A673 (cell line): ENCODE data around the gene TTC7B. TPM values are rescaled to one million over a fixed set of nuclear protein-coding genes. Genes with fewer than 3 reads are reported as not detected.

ENCODE experiments used
- BruUV-seq: library from RNA; stranded (reverse); fragments of 400-500 nt; replicated peaks from 2 replicates; lab custom pipeline; 2021; lab: Mats Ljungman, UMichigan
- CTCF ChIA-PET: fragments of 300-600 bp; sonication (Branson Sonifier 250); formaldehyde crosslinking; loops from one replicate; lab custom pipeline; 2022; ENCODE audit warnings: antibody characterized with exemption; lab: Charles Lee
- POLR2A ChIA-PET: fragments of 300-600 bp; sonication (Branson Sonifier 250); formaldehyde crosslinking; loops from one replicate; lab custom pipeline; 2022; ENCODE audit warnings: antibody characterized with exemption; ENCODE audit not compliant: low non-redundant PET; lab: Charles Lee
- DNase-seq: peaks from one replicate; pipeline ENCODE4 v3.0.0-alpha.2; 2015; ENCODE audit warnings: low spot score
- H3K27ac ChIP-seq: fragments of 200-600 bp; sonication (generic); 2 replicates; pipeline ENCODE4 v1.5.1; 2016; ENCODE audit warnings: mixed run types, low read depth, mild to moderate bottlenecking, mixed read lengths, antibody characterized with exemption, low read length; ENCODE audit not compliant: poor library complexity, severe bottlenecking
- H3K27me3 ChIP-seq: fragments of 200-600 bp; sonication (generic); replicated peaks from 2 replicates; pipeline ENCODE4 v1.6.1; 2017; ENCODE audit warnings: mixed run types, low read depth, mild to moderate bottlenecking, mixed read lengths, antibody characterized with exemption, low read length; ENCODE audit not compliant: insufficient read depth, poor library complexity
- H3K36me3 ChIP-seq: fragments of 200-600 bp; sonication (generic); 2 replicates; pipeline ENCODE4 v1.6.1; 2016; ENCODE audit warnings: mixed run types, mild to moderate bottlenecking, mixed read lengths, antibody characterized with exemption, low read length; ENCODE audit not compliant: insufficient read depth, poor library complexity, severe bottlenecking
- H3K4me1 ChIP-seq: fragments of 200-600 bp; sonication (generic); 2 replicates; pipeline ENCODE4 v1.6.1; 2017; ENCODE audit warnings: mixed run types, mild to moderate bottlenecking, mixed read lengths, antibody characterized with exemption, low read length; ENCODE audit not compliant: insufficient read depth, poor library complexity, severe bottlenecking
- H3K4me3 ChIP-seq: fragments of 200-600 bp; sonication (generic); 2 replicates; pipeline ENCODE4 v1.5.1; 2016; ENCODE audit warnings: low read depth, mixed run types, mild to moderate bottlenecking, mixed read lengths, low read length; ENCODE audit not compliant: poor library complexity, severe bottlenecking
- H3K9me3 ChIP-seq: fragments of 200-600 bp; sonication (generic); 2 replicates; pipeline ENCODE4 v1.6.1; 2016; ENCODE audit warnings: mixed run types, low read depth, mild to moderate bottlenecking, mixed read lengths, antibody characterized with exemption, low read length; ENCODE audit not compliant: poor library complexity, severe bottlenecking
- EZH2 ChIP-seq: fragments of 200-600 bp; sonication (generic); IDR thresholded peaks from 2 replicates; pipeline ENCODE4 v1.6.1; 2017; ENCODE audit warnings: borderline replicate concordance, low read depth, mild to moderate bottlenecking, mixed read lengths, antibody characterized with exemption, low read length; ENCODE audit not compliant: poor library complexity, severe bottlenecking
- intact Hi-C: fragments of 100-400 bp; cut with micrococcal nuclease; formaldehyde crosslinking; loops from one replicate; pipeline ENCODE4 v1.10.0; 2022; ENCODE audit not compliant: unreplicated experiment
- total RNA-seq: library from RNA; stranded (reverse); gene quantifications from 2 replicates; pipeline ENCODE4 v1.2.3, GENCODE V29; 2021
- TF ChIP-seq, protein P1 (sequence below): fragments of 300-800, 200-600 bp; sonication (generic); conservative IDR thresholded peaks from 2 replicates; pipeline ENCODE4 v1.5.1; 2017; ENCODE audit warnings: low read depth, mild to moderate bottlenecking, antibody characterized with exemption, low read length, moderate library complexity, mixed read lengths

TTC7B gene
- total RNA-seq, 1 experiment from 2014 or later: 39.2 TPM

DNA sequence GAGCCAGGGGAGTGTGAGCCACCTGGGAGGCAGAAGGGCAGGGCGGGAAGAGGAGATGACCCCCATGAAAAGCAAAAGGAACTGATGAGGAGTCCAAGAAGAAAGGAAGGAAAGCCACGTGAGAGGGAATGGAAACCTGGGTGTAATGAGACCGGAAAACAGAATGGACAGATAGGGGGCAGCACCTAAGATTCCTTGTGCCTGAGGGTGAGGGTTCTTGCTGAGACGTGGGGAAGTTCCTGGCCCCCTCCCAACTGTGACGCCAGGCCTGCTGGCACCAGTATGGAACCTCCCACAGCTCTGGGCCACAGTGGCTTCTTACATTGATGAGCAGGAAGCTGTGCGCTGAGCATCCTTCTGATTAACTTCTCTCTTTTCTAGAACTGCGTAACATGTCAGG is 30.8 kb downstream of the TTC7B start:
- ChIA-PET POLR2A (no interaction called here), CTCF (interaction anchor here (1.1 kb wide), 1 partner anchor 27 kb away, joined by 4 read pairs; no protein-coding TSS in a partner anchor)
- DNase-seq: peak; percentile 76
- no peaks in the 10 kb centered on the region for H3K36me3 ChIP-seq
- BruUV-seq: no TSS peak
- H3K4me1 ChIP-seq: no peaks in the 10 kb centered on the region
- no peak overlapping the region for H3K27ac ChIP-seq
- no peaks in the 10 kb centered on the region for H3K9me3 ChIP-seq
- no peaks in the 10 kb centered on the region for H3K27me3 ChIP-seq
- intact Hi-C loops: no loop called here
- H3K4me3 ChIP-seq: no peak overlapping the region
- TF ChIP-seq, protein P1, sequence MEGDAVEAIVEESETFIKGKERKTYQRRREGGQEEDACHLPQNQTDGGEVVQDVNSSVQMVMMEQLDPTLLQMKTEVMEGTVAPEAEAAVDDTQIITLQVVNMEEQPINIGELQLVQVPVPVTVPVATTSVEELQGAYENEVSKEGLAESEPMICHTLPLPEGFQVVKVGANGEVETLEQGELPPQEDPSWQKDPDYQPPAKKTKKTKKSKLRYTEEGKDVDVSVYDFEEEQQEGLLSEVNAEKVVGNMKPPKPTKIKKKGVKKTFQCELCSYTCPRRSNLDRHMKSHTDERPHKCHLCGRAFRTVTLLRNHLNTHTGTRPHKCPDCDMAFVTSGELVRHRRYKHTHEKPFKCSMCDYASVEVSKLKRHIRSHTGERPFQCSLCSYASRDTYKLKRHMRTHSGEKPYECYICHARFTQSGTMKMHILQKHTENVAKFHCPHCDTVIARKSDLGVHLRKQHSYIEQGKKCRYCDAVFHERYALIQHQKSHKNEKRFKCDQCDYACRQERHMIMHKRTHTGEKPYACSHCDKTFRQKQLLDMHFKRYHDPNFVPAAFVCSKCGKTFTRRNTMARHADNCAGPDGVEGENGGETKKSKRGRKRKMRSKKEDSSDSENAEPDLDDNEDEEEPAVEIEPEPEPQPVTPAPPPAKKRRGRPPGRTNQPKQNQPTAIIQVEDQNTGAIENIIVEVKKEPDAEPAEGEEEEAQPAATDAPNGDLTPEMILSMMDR: peak; percentile 57
- no peak for TF ChIP-seq EZH2

DNA sequence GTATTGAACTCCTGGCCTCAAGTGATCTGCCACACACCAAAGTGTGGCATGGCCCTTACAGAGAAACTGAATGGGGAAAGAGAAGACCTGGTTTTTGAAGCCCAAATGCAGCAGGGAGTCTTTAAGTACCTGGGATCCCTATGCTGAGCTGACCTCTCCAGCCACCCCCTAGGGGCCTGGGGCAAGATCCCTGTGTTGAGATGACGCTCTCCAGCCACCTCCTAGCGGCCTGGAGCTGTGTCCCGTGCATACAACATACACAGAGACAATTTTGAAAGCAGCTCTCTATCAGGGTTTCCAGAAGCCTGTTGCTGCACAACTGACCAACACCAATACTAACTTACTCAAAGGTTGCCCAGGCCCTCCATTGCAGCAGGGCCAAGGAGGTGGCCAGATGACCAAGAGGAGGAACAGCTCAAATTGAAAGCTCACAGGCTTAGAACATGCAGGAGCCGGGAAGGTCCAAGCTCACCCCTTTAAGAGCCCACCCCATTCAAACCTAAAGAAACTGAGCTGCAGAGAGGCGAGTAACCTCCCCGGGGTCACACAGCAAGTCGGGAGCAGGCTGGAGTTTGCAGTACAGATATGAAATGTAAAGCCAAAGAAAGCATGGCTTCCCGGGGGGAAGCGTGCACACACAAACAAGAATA is 31.5 kb downstream of the TTC7B start:
- no peak for DNase-seq
- ChIA-PET POLR2A (interaction anchor here (0.7 kb wide), 1 partner anchor 376 kb away, joined by 3 read pairs; no protein-coding TSS in a partner anchor), CTCF (no interaction called here)
- TF ChIP-seq, protein P1: no peak
- no peak for TF ChIP-seq EZH2
- Histone ChIP-seq H3K4me3 (no peak overlapping the region), H3K27ac (no peak overlapping the region), H3K9me3 (no peaks in the 10 kb centered on the region), H3K36me3 (no peaks in the 10 kb centered on the region), H3K27me3 (no peaks in the 10 kb centered on the region), H3K4me1 (no peaks in the 10 kb centered on the region)
- intact Hi-C loops: no loop called here
- no TSS peak for BruUV-seq

DNA sequence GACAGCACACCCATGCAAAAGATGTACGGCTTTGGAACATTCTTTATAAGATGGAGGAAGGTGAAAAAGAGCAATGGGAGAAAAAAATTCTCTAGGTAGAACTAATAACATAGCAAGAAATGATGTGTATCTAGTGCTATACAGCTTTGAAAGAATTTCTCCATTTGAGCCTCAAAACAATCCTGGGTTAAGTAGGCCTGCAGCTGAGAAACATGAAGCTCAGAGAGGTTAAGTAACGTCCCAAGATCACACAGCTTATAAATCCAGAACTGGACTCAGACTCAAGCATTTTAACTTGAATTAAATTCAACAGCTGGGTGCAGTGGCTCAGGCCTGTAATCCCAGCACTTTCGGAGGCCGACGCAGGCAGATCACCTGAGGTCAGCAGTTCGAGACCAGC is 32.9 kb downstream of the TTC7B start:
- Histone ChIP-seq H3K4me1 (no peaks in the 10 kb centered on the region), H3K4me3 (no peak overlapping the region), H3K9me3 (no peaks in the 10 kb centered on the region), H3K27me3 (no peaks in the 10 kb centered on the region), H3K36me3 (no peaks in the 10 kb centered on the region), H3K27ac (no peak overlapping the region)
- no TSS peak for BruUV-seq
- no peak for DNase-seq
- POLR2A ChIA-PET: no interaction called here
- CTCF ChIA-PET: no interaction called here
- intact Hi-C loops: no loop called here
- TF ChIP-seq, protein P1: no peak
- TF ChIP-seq EZH2: no peak
